Thyroid gland (tissue), 4 donors: Measurements from ENCODE around the gene CD37. TPM values are rescaled to one million over a fixed set of nuclear protein-coding genes. Genes with fewer than 3 reads are reported as not detected.
"Not testable (repeated sequence)": the region's sequence is repeated elsewhere in the genome, so short reads cannot be mapped to it uniquely, and the experiment has no call there.

Experiments used
- DNase-seq, 2 donors: peaks; one replicate each; pipeline ENCODE4 v3.0.0-alpha.2; 2019
- H3K27ac ChIP-seq, 3 donors: fragments of 200-600 bp; sonication (generic); 1 replicate in 2 of 3; 2 replicates in 1 of 3; pipeline ENCODE4 v1.5.1; 2016 to 2019; ENCODE audit warnings: mild to moderate bottlenecking in 1 of 3, moderate library complexity in 1 of 3
- H3K27me3 ChIP-seq: fragments of 200-600 bp; sonication (generic); one replicate; pipeline ENCODE4 v1.5.1; 2019
- H3K36me3 ChIP-seq, 2 donors: fragments of 200-600 bp; sonication (generic); one replicate each; pipeline ENCODE4 v1.5.1; 2016 to 2019
- H3K4me1 ChIP-seq, 2 donors: fragments of 200-600 bp; sonication (generic); one replicate each; pipeline ENCODE4 v1.5.1; 2017 to 2019
- H3K4me3 ChIP-seq, 3 donors: fragments of 200-600 bp; sonication (generic); replicated peaks in 1 of 3; 1 replicate in 2 of 3; 2 replicates in 1 of 3; pipeline ENCODE4 v1.5.1; 2016; ENCODE audit warnings: mild to moderate bottlenecking in 1 of 3
- H3K9me3 ChIP-seq: fragments of 200-600 bp; sonication (generic); one replicate; pipeline ENCODE4 v1.5.1; 2017
- POLR2A ChIP-seq, 2 donors: fragments of 450-650 bp; IDR thresholded peaks; one replicate each; pipeline ENCODE4 v1.6.1; 2017; ENCODE audit warnings: antibody characterized with exemption in 2 of 2, mild to moderate bottlenecking in 2 of 2, moderate library complexity in 1 of 2
- WGBS, 2 donors: methylation state at CpG; one replicate each; pipeline ENCODE4 v1.1.5; 2017; 5-methylcytosine and 5-hydroxymethylcytosine counted together
- intact Hi-C: fragments of 100-400 bp; cut with DNase I; formaldehyde crosslinking; loops from one replicate; pipeline ENCODE4 v1.15.1; 2023
- total RNA-seq, 4 donors: library from RNA; depleted of rRNA; stranded (reverse); fragments of >200 nt; gene quantifications; one replicate each; pipeline ENCODE4 v1.2.3, GENCODE V29; 2016
- TF ChIP-seq, protein P1 (sequence below), 6 experiments: fragments of 200-600 bp in 3 of 6; fragments of 450-650 bp in 3 of 6; sonication (generic) in 3 of 6; IDR thresholded peaks; one replicate each; pipeline ENCODE4 v1.5.1; 2016 to 2019; ENCODE audit warnings: antibody characterized with exemption in 6 of 6, mild to moderate bottlenecking in 2 of 6, inconsistent platforms in 1 of 6, moderate library complexity in 1 of 6

Gene CD37
- total RNA-seq, 4 donors from 2014 or later: 2.1 to 9.7 (median 5.4) TPM

DNA sequence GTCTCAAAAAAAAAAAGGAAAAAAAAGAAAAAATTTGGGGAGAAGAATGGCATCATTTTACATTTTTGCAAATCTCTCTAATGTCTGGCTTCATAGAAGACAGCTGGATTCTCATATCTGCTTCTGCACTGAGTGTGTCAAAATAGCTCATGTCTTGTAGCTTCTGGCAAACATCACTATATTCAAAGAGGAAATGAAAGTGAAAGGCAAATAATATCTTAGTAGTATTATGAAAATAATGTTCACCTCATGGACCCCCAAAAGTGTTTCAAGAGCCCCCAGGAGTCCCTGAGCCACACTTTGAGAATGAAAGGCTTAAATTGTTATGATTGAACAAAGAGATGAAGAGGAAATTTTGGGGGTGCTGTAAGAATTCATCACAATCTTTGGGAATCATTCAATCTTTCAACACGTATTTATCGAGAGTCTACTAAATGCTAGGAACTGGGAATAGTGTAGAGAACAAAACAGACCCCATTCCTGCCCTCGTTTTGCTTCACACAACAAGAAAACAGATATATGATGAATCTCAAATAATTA, 9.0 kb upstream of the CD37 start:
- Histone ChIP-seq H3K4me3 (no peak overlapping the region), H3K4me1 (peaks cover 4% of the 10 kb centered on the region in 2 donors), H3K27ac (no peak overlapping the region), H3K9me3 (no peaks in the 10 kb centered on the region), H3K27me3 (no peaks in the 10 kb centered on the region), H3K36me3 (no peaks in the 10 kb centered on the region)
- intact Hi-C loops: no loop called here
- DNase-seq: no peak
- WGBS, 2 donors: 93 to 98% methylated on average over 3 of the region's 3 CpGs
- TF ChIP-seq, protein P1, sequence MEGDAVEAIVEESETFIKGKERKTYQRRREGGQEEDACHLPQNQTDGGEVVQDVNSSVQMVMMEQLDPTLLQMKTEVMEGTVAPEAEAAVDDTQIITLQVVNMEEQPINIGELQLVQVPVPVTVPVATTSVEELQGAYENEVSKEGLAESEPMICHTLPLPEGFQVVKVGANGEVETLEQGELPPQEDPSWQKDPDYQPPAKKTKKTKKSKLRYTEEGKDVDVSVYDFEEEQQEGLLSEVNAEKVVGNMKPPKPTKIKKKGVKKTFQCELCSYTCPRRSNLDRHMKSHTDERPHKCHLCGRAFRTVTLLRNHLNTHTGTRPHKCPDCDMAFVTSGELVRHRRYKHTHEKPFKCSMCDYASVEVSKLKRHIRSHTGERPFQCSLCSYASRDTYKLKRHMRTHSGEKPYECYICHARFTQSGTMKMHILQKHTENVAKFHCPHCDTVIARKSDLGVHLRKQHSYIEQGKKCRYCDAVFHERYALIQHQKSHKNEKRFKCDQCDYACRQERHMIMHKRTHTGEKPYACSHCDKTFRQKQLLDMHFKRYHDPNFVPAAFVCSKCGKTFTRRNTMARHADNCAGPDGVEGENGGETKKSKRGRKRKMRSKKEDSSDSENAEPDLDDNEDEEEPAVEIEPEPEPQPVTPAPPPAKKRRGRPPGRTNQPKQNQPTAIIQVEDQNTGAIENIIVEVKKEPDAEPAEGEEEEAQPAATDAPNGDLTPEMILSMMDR (IDR thresholded peaks at IDR 0.05): no peak
- TF ChIP-seq POLR2A (IDR thresholded peaks at IDR 0.05): no peak

DNA sequence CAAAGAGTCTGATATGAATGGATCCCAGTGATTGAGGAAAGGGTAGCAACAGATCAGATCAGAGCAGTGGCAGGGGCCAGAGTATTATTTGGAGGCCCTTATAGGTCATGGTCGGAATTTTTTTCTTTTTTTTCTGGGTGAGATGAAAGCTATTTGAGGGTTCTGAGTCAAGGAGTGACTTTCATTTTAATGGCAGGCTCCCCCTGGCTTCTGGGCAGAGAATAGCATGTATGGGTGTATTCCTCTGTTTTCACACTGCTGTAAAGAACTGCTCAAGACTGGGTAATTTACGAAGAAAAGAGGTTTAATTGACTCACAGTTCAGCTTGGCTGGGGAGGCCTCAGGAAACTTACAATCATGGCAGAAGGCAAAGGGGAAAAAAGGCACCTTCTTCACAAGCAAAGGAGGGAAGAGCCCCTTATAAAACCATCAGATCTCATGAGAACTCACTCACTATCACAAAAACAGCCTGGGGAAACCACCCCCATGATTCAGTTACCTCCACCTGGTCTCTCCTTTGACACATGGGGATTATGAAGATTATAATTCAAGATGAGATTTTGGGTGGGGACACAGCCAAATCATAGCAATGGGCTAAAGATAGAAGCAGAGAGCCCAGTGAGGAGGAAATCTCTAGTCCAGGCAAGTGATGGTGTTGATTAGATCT, 7.2 kb upstream of the CD37 start:
- peaks cover 4% of the 10 kb centered on the region in 2 donors for H3K4me1 ChIP-seq
- WGBS, 2 donors: 73 to 89% methylated on average over 2 of the region's 2 CpGs
- intact Hi-C loops: no loop called here
- H3K27ac ChIP-seq: no peak overlapping the region
- no peak for DNase-seq
- no peaks in the 10 kb centered on the region for H3K36me3 ChIP-seq
- TF ChIP-seq POLR2A (IDR thresholded peaks at IDR 0.05): no peak
- TF ChIP-seq, protein P1 (IDR thresholded peaks at IDR 0.05): peak in 2 of 6 experiments; percentile 29 to 44
- no peaks in the 10 kb centered on the region for H3K9me3 ChIP-seq
- no peak overlapping the region for H3K4me3 ChIP-seq
- H3K27me3 ChIP-seq: no peaks in the 10 kb centered on the region

DNA sequence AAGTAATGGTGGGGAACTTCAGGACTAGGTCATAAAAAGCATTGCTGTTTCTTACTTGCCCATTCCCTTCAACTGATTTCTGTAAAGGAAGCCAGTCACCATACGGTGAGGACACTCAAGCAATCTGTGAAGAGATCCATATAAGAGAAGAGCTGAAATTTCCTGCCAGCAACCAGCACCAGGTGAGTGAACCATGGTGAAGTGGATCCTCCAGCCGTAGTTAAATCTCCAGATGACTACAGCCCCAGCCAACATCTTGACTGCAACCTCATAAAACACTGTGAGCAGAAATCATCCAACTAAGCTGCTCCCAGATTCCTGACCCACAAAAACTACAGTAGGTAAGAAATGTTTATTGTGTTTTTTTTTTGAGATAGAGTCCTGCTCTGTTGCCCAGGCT, 6.5 kb upstream of the CD37 start:
- H3K27ac ChIP-seq: no peak overlapping the region
- H3K4me3 ChIP-seq: no peak overlapping the region
- TF ChIP-seq POLR2A (IDR thresholded peaks at IDR 0.05): no peak
- TF ChIP-seq, protein P1 (IDR thresholded peaks at IDR 0.05): no peak
- 20 to 52% methylated on average over 2 of the region's 2 CpGs for WGBS, 2 donors
- no peaks in the 10 kb centered on the region for H3K27me3 ChIP-seq
- intact Hi-C loops: no loop called here
- no peaks in the 10 kb centered on the region for H3K36me3 ChIP-seq
- DNase-seq: peak; percentile 60 to 66
- no peaks in the 10 kb centered on the region for H3K9me3 ChIP-seq
- peaks cover 4% of the 10 kb centered on the region in 2 donors for H3K4me1 ChIP-seq

DNA sequence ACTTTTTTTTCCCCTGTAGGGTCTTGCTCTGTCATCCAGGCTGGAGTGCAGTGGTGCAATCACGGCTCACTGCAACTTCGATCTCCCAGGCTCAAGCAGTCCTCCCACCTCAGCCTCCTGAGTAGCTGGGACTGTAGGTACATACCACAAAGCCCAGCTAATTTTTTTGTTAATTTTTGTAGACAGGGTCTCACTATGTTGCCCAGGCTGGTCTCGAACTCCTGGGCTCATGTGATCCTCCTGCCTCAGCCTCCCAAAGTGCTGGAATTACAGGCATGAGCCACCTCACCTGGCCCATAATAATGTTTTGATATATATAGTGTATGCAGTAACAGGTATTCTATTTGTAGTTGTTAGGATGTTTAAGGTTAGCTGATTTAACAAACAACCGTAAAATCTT, 4.0 kb upstream of the CD37 start:
- WGBS, 2 donors: 91 to 95% methylated on average over 4 of the region's 4 CpGs
- DNase-seq, H3K4me1 ChIP-seq, H3K4me3 ChIP-seq, H3K27ac ChIP-seq, H3K9me3 ChIP-seq, intact Hi-C loops, H3K27me3 ChIP-seq, H3K36me3 ChIP-seq: not testable (repeated sequence)

DNA sequence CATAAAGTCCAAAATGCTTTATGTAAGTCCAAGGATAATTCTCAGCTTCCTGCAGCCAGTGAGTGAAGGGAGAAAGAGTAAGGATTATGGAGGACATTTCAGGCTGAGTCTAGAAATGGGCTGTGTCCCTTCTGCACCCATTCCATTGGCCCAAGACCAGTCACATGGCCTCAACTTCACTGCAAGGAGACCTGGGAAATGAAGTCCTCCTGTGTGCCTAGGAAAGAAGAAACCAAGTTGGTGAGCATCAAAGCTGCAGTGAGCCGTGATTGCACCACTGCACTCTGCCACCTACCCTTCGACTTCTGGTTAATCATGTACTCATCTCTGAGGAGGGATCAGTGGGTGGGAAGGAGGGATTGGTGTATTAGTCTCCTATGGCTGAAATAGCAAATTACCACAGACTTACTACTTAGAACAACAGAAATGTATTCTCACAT, 3.6 kb upstream of the CD37 start:
- H3K4me3 ChIP-seq: no peak overlapping the region
- H3K4me1 ChIP-seq: peaks cover 4% of the 10 kb centered on the region in 2 donors
- H3K27me3 ChIP-seq: no peaks in the 10 kb centered on the region
- no peak for TF ChIP-seq POLR2A (IDR thresholded peaks at IDR 0.05)
- TF ChIP-seq, protein P1 (IDR thresholded peaks at IDR 0.05): no peak
- H3K36me3 ChIP-seq: no peaks in the 10 kb centered on the region
- WGBS, 2 donors: 71 to 90% methylated on average over 2 of the region's 2 CpGs
- intact Hi-C loops: no loop called here
- H3K9me3 ChIP-seq: no peaks in the 10 kb centered on the region
- peak; percentile 20 to 23 for DNase-seq
- no peak overlapping the region for H3K27ac ChIP-seq

DNA sequence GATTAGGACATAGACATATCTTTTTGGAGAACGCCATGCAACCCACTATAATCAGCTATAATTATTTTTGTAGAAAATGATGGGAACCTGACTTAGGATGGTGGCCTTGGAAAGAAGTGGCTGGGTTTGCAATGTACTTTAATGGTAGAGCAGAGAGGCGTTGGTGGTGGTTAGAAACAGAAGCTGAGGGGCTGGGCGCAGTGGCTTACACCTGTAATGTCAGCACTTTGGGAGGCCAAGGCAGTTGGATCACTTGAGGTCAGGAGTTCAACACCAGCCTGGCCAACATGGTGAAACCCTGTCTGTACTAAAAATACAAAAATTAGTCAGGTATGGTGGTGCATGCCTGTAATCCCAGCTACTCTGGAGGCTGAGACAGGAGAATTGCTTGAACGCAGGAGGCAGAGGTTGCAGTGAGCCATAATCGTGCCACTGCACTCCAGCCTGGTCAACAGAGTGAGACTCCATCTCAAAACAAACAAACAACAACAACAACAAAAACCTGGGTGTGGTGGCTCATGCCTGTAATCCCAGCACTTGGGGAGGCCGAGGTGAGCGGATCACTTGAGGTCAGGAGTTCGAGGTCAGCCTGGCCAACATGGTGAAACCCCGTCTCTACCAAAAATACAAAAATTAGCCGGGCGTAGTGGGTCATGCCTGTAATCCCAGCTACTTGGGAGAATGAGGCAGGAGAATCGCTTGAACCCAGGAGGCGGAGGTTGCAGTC, 2.4 kb upstream of the CD37 start:
- WGBS, 2 donors: 87 to 91% methylated on average over 13 of the region's 13 CpGs
- H3K27ac ChIP-seq, H3K4me3 ChIP-seq, H3K36me3 ChIP-seq, intact Hi-C loops, H3K4me1 ChIP-seq, DNase-seq, H3K27me3 ChIP-seq, H3K9me3 ChIP-seq: not testable (repeated sequence)
